ENCODE measurements around the gene GPC3. TPM values are rescaled to one million over a fixed set of nuclear protein-coding genes. Genes with fewer than 3 reads are reported as not detected.

The GPC3 gene
- total RNA-seq, 1 donor from 2014 or later, result 4.2 TPM

DNA sequence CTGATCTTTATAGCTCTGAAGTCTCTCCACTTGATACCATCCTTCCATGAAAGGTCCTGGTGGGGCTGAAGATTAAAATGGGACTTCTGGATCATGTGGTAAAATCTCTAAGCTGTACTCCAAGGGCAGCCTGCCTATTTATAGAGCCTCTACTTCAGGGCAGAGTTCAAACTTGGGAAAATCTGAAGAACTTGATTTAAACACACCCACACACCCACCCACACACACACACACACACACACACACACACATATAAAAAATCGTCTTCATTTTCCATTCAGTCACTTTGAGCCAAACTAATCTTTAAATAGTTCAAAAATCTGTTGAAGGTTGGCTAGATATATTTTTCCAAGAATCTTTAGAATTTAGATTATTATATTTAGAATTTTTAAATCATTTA is 335.2 kb downstream of the GPC3 start:
- no peaks in the 10 kb centered on the region for H3K4me1 Mint-ChIP-seq (ENCODE audit: low read depth, unreplicated experiment)
- H3K27ac Mint-ChIP-seq (ENCODE audit: unreplicated experiment), result no peak overlapping the region
- TF ChIP-seq, protein P1, sequence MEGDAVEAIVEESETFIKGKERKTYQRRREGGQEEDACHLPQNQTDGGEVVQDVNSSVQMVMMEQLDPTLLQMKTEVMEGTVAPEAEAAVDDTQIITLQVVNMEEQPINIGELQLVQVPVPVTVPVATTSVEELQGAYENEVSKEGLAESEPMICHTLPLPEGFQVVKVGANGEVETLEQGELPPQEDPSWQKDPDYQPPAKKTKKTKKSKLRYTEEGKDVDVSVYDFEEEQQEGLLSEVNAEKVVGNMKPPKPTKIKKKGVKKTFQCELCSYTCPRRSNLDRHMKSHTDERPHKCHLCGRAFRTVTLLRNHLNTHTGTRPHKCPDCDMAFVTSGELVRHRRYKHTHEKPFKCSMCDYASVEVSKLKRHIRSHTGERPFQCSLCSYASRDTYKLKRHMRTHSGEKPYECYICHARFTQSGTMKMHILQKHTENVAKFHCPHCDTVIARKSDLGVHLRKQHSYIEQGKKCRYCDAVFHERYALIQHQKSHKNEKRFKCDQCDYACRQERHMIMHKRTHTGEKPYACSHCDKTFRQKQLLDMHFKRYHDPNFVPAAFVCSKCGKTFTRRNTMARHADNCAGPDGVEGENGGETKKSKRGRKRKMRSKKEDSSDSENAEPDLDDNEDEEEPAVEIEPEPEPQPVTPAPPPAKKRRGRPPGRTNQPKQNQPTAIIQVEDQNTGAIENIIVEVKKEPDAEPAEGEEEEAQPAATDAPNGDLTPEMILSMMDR (IDR thresholded peaks at IDR 0.05; ENCODE audit: partially characterized antibody, unreplicated experiment), result no peak
- H3K27me3 Mint-ChIP-seq (ENCODE audit: unreplicated experiment), result no peaks in the 10 kb centered on the region
- H3K9me3 Mint-ChIP-seq (ENCODE audit: unreplicated experiment), result peaks cover 2% of the 10 kb centered on the region
- no peak for DNase-seq
- H3K4me3 Mint-ChIP-seq (ENCODE audit: unreplicated experiment), result no peak overlapping the region
- H3K36me3 Mint-ChIP-seq (ENCODE audit: unreplicated experiment), result no peaks in the 10 kb centered on the region

DNA sequence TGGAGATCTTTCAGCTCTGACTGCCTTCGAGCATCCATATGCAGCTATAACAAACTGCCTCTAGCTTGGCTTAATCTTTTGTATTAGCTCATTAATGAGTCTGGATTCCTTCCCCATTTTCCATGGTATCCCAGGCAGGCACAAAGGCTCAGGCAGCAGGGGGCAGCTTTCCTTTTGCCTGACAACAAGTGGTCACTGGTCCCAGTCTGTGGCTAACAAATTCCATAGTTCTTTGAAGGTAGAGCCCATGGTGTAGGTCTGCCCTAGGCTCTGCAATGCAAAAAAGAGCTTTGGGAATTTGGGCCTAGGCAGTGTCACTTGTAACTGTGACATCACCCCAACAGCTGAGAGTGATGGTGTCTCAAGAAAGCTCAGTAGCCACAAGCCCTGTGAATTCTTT is 335.7 kb downstream of the GPC3 start:
- no peaks in the 10 kb centered on the region for H3K36me3 Mint-ChIP-seq (ENCODE audit: unreplicated experiment)
- H3K4me3 Mint-ChIP-seq (ENCODE audit: unreplicated experiment), result no peak overlapping the region
- H3K27ac Mint-ChIP-seq (ENCODE audit: unreplicated experiment), result no peak overlapping the region
- no peaks in the 10 kb centered on the region for H3K27me3 Mint-ChIP-seq (ENCODE audit: unreplicated experiment)
- TF ChIP-seq, protein P1 (IDR thresholded peaks at IDR 0.05; ENCODE audit: partially characterized antibody, unreplicated experiment), result no peak
- no peak for DNase-seq
- peaks cover 2% of the 10 kb centered on the region for H3K9me3 Mint-ChIP-seq (ENCODE audit: unreplicated experiment)
- no peaks in the 10 kb centered on the region for H3K4me1 Mint-ChIP-seq (ENCODE audit: low read depth, unreplicated experiment)

DNA sequence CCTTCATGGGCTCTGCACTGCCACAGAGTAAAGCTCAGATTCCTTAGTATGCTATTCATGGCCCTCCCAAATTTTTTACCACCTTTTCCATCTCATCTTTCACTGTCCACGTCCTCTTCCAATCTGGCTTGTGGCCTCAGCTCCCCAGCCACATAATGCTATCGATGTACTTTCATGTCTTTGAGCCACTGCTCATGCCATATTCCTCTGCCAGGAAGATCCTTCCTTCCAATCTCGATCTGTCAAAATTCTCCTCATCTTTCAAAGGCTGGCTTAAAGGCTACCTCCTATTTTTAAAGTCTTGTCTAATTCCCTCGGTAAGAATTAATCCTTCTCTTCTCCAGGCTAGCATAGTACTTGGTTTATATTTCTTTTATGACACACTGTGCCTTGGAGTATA is 336.8 kb downstream of the GPC3 start:
- Mint-ChIP-seq H3K36me3 (ENCODE audit: unreplicated experiment) (no peaks in the 10 kb centered on the region), H3K4me1 (ENCODE audit: low read depth, unreplicated experiment) (no peaks in the 10 kb centered on the region), H3K9me3 (ENCODE audit: unreplicated experiment) (peaks cover 2% of the 10 kb centered on the region), H3K27ac (ENCODE audit: unreplicated experiment) (no peak overlapping the region), H3K27me3 (ENCODE audit: unreplicated experiment) (no peaks in the 10 kb centered on the region), H3K4me3 (ENCODE audit: unreplicated experiment) (no peak overlapping the region)
- TF ChIP-seq, protein P1 (IDR thresholded peaks at IDR 0.05; ENCODE audit: partially characterized antibody, unreplicated experiment), result no peak
- no peak for DNase-seq

DNA sequence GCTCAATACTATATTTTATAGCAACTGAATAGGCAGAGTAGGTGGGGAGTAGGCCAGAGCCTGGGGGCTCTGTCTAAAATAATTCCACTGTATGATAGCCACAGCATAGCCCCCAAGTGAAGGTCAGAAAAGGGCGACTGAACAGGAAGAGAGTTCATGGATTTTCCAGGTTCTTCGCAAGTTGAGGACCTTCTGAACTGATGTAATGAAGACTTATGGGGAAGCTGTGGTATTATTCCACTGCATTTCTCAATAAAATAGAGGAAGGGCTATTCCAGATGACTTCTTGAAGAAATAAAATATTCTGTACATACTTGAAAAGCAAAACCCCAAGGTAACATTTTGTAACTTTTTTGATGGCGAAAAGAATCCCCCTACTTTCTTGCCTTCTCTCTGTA is 338.7 kb downstream of the GPC3 start:
- H3K27me3 Mint-ChIP-seq (ENCODE audit: unreplicated experiment), result no peaks in the 10 kb centered on the region
- no peaks in the 10 kb centered on the region for H3K4me1 Mint-ChIP-seq (ENCODE audit: low read depth, unreplicated experiment)
- no peak overlapping the region for H3K4me3 Mint-ChIP-seq (ENCODE audit: unreplicated experiment)
- peaks cover 2% of the 10 kb centered on the region for H3K9me3 Mint-ChIP-seq (ENCODE audit: unreplicated experiment)
- H3K36me3 Mint-ChIP-seq (ENCODE audit: unreplicated experiment), result no peaks in the 10 kb centered on the region
- DNase-seq, result no peak
- no peak overlapping the region for H3K27ac Mint-ChIP-seq (ENCODE audit: unreplicated experiment)
- TF ChIP-seq, protein P1 (IDR thresholded peaks at IDR 0.05; ENCODE audit: partially characterized antibody, unreplicated experiment), result no peak

DNA sequence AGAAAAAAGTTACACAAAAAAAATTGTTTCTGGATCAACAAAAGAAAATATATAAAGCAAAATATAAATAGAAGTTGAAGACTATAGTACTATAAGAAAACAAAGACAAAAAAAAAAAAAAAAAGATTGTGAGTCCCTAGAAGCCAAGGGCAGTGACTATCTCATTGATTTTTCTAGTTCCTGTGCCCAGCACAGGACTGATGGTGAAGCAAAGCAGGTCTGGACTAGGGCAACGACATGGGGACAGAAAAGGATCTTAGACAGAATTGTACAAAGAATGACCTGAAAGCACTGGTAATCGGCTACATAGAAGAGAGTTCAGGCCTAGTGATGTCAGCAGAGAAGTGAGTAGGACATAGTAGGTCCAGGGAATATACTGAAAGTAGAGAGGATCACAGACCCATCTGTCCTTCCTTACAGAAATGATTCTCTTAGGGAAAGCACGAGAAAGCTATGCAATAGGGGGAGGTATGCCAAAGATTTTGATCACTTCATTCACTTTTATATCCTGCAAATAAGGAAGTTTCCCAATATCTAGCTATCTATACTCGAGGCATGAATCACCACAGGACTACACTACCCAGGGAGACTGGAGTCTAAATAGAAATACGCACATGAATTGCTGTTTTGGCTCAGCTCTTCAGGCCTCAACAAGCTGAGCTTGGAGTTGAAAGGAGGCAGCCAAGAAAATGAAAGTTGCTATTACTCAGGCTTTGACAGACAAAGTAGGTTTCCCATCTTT is 339.2 kb downstream of the GPC3 start:
- no peak overlapping the region for H3K4me3 Mint-ChIP-seq (ENCODE audit: unreplicated experiment)
- H3K27ac Mint-ChIP-seq (ENCODE audit: unreplicated experiment), result no peak overlapping the region
- no peaks in the 10 kb centered on the region for H3K4me1 Mint-ChIP-seq (ENCODE audit: low read depth, unreplicated experiment)
- peaks cover 2% of the 10 kb centered on the region for H3K9me3 Mint-ChIP-seq (ENCODE audit: unreplicated experiment)
- TF ChIP-seq, protein P1 (IDR thresholded peaks at IDR 0.05; ENCODE audit: partially characterized antibody, unreplicated experiment), result no peak
- no peaks in the 10 kb centered on the region for H3K36me3 Mint-ChIP-seq (ENCODE audit: unreplicated experiment)
- no peak for DNase-seq
- no peaks in the 10 kb centered on the region for H3K27me3 Mint-ChIP-seq (ENCODE audit: unreplicated experiment)

All from glutamatergic neuron (in vitro differentiated cells).